CD4-positive, alpha-beta T cell treated with Interleukin-4 for 4 hours (primary cell): Measurements from ENCODE around the gene STIP1.
A peak's percentile ranks its signal among the peaks of the same experiment; 100 is the strongest.
"Not testable (repeated sequence)": the region's sequence is repeated elsewhere in the genome, so short reads cannot be mapped to it uniquely, and the experiment has no call there.

Experiments used
- DNase-seq: peaks from one replicate; pipeline ENCODE4 v3.0.0-alpha.2; 2020

Gene STIP1

GRCh38 chr11:64240435-64241240 lies 54.7 kb downstream of the STIP1 start, which contains the start of gene FKBP2:
Gene FKBP2, plus strand, starts transcription at chr11:64241095. Its CDS starts 1,293 bp downstream, at chr11:64242388.
- DNase-seq, result peak; percentile 97

GRCh38 chr11:64241241-64241490 lies 55.2 kb downstream of the STIP1 start:
- no peak for DNase-seq

- peak; percentile 99 for DNase-seq
These were observed 55.8 kb downstream of the STIP1 start for GRCh38 chr11:64241491-64242374.

- DNase-seq, result no peak
These were observed 57.4 kb downstream of the STIP1 start for GRCh38 chr11:64243236-64243854.

GRCh38 chr11:64244107-64244506 lies 58.1 kb downstream of the STIP1 start:
- DNase-seq, result no peak

- no peak for DNase-seq
These were observed 59.0 kb downstream of the STIP1 start for GRCh38 chr11:64244966-64245365.

GRCh38 chr11:64245401-64245796 lies 59.4 kb downstream of the STIP1 start:
- DNase-seq, result peak; percentile 51

GRCh38 chr11:64245797-64246620 lies 60.0 kb downstream of the STIP1 start:
- peak; percentile 83 for DNase-seq

- DNase-seq, result not testable (repeated sequence)
These were observed 60.6 kb downstream of the STIP1 start for GRCh38 chr11:64246621-64246870.

GRCh38 chr11:64246871-64247728 lies 61.1 kb downstream of the STIP1 start, which contains the start of gene PPP1R14B:
Gene PPP1R14B, minus strand, starts transcription at chr11:64246943. Its CDS starts 270 bp downstream, at chr11:64246673.
- DNase-seq, result peak; percentile 76

- no peak for DNase-seq
These were observed 62.0 kb downstream of the STIP1 start for GRCh38 chr11:64247729-64248531.

GRCh38 chr11:64248578-64248977 lies 62.6 kb downstream of the STIP1 start:
- no peak for DNase-seq

GRCh38 chr11:64249038-64249437 lies 63.1 kb downstream of the STIP1 start:
- DNase-seq, result no peak

GRCh38 chr11:64249563-64250414 lies 63.8 kb downstream of the STIP1 start:
- no peak for DNase-seq

GRCh38 chr11:64250415-64251015 lies 64.5 kb downstream of the STIP1 start:
- no peak for DNase-seq

- DNase-seq, result no peak
These were observed 65.2 kb downstream of the STIP1 start, which contains the start of gene PLCB3 for GRCh38 chr11:64251016-64251752. Gene PLCB3, plus strand, starts transcription at chr11:64251530. Its CDS starts 120 bp downstream, at chr11:64251650.

GRCh38 chr11:64251753-64252002 lies 65.7 kb downstream of the STIP1 start:
- DNase-seq, result no peak

GRCh38 chr11:64252003-64252872 lies 66.3 kb downstream of the STIP1 start:
- no peak for DNase-seq
